ENCODE results near the gene DNAJC27. TPM values are rescaled to one million over a fixed set of nuclear protein-coding genes. Genes with fewer than 3 reads are reported as not detected.
A peak's percentile ranks its signal among the peaks of the same experiment; 100 is the strongest.

Gene DNAJC27
- total RNA-seq, 1 experiment from 2014 or later: 5.4 TPM

GRCh38 chr2:24971536-24972314 is at the start of gene DNAJC27 (continued):
- TF ChIP-seq ERG (CRISPR knock-in tag; IDR thresholded peaks at IDR 0.05) (no peak), STAT6 (CRISPR knock-in tag; conservative IDR thresholded peaks at IDR 0.05; ENCODE audit: low read depth) (no peak), GABPB1 (CRISPR knock-in tag; IDR thresholded peaks at IDR 0.05) (peak; percentile 80), ATF3 (CRISPR knock-in tag; conservative IDR thresholded peaks at IDR 0.05) (no peak), TEAD1 (CRISPR knock-in tag; IDR thresholded peaks at IDR 0.05) (0 out of 2 replicates have a peak, but pooled peaks have one; percentile 65), NFE2L1 (CRISPR knock-in tag; IDR thresholded peaks at IDR 0.05) (peak; percentile 70; the same call in 1 of the 2 replicates), MAX (CRISPR knock-in tag; IDR thresholded peaks at IDR 0.05) (peak; percentile 91)
- TF ChIP-seq, protein P1, sequence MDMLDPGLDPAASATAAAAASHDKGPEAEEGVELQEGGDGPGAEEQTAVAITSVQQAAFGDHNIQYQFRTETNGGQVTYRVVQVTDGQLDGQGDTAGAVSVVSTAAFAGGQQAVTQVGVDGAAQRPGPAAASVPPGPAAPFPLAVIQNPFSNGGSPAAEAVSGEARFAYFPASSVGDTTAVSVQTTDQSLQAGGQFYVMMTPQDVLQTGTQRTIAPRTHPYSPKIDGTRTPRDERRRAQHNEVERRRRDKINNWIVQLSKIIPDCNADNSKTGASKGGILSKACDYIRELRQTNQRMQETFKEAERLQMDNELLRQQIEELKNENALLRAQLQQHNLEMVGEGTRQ (CRISPR knock-in tag; IDR thresholded peaks at IDR 0.05): peak; percentile 44
- TF ChIP-seq, protein P2, sequence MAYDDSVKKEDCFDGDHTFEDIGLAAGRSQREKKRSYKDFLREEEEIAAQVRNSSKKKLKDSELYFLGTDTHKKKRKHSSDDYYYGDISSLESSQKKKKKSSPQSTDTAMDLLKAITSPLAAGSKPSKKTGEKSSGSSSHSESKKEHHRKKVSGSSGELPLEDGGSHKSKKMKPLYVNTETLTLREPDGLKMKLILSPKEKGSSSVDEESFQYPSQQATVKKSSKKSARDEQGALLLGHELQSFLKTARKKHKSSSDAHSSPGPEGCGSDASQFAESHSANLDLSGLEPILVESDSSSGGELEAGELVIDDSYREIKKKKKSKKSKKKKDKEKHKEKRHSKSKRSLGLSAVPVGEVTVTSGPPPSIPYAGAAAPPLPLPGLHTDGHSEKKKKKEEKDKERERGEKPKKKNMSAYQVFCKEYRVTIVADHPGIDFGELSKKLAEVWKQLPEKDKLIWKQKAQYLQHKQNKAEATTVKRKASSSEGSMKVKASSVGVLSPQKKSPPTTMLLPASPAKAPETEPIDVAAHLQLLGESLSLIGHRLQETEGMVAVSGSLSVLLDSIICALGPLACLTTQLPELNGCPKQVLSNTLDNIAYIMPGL (CRISPR knock-in tag; IDR thresholded peaks at IDR 0.05): peak; percentile 89; the same call in 1 of the 2 replicates

GRCh38 chr2:25018681-25019080 is 46.9 kb upstream of the DNAJC27 start:
- H3K36me3 Mint-ChIP-seq: no peaks in the 10 kb centered on the region
- ATAC-seq: no peak
- H3K4me1 Mint-ChIP-seq: peaks cover 7% of the 10 kb centered on the region
- ChIA-PET CTCF (no interaction called here), POLR2A (no interaction called here)
- H3K9me3 Mint-ChIP-seq: no peaks in the 10 kb centered on the region
- no peak overlapping the region for H3K27ac Mint-ChIP-seq
- DNase-seq (ENCODE audit: low spot score): no peak
- H3K4me3 Mint-ChIP-seq: no peak overlapping the region
- H3K27me3 Mint-ChIP-seq (ENCODE audit: low read depth): no peaks in the 10 kb centered on the region; the same call in 1 of the 2 replicates
- TF ChIP-seq, protein P3, sequence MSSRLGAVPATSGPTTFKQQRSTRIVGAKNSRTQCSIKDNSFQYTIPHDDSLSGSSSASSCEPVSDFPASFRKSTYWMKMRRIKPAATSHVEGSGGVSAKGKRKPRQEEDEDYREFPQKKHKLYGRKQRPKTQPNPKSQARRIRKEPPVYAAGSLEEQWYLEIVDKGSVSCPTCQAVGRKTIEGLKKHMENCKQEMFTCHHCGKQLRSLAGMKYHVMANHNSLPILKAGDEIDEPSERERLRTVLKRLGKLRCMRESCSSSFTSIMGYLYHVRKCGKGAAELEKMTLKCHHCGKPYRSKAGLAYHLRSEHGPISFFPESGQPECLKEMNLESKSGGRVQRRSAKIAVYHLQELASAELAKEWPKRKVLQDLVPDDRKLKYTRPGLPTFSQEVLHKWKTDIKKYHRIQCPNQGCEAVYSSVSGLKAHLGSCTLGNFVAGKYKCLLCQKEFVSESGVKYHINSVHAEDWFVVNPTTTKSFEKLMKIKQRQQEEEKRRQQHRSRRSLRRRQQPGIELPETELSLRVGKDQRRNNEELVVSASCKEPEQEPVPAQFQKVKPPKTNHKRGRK (CRISPR knock-in tag; IDR thresholded peaks at IDR 0.05; ENCODE audit: borderline replicate concordance): no peak
- no peak for TF ChIP-seq ZSCAN18 (CRISPR knock-in tag; IDR thresholded peaks at IDR 0.05)
- TF ChIP-seq, protein P4, sequence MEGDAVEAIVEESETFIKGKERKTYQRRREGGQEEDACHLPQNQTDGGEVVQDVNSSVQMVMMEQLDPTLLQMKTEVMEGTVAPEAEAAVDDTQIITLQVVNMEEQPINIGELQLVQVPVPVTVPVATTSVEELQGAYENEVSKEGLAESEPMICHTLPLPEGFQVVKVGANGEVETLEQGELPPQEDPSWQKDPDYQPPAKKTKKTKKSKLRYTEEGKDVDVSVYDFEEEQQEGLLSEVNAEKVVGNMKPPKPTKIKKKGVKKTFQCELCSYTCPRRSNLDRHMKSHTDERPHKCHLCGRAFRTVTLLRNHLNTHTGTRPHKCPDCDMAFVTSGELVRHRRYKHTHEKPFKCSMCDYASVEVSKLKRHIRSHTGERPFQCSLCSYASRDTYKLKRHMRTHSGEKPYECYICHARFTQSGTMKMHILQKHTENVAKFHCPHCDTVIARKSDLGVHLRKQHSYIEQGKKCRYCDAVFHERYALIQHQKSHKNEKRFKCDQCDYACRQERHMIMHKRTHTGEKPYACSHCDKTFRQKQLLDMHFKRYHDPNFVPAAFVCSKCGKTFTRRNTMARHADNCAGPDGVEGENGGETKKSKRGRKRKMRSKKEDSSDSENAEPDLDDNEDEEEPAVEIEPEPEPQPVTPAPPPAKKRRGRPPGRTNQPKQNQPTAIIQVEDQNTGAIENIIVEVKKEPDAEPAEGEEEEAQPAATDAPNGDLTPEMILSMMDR (IDR thresholded peaks at IDR 0.05): no peak
- TF ChIP-seq MLX (CRISPR knock-in tag; IDR thresholded peaks at IDR 0.05): no peak
- TF ChIP-seq, protein P5, sequence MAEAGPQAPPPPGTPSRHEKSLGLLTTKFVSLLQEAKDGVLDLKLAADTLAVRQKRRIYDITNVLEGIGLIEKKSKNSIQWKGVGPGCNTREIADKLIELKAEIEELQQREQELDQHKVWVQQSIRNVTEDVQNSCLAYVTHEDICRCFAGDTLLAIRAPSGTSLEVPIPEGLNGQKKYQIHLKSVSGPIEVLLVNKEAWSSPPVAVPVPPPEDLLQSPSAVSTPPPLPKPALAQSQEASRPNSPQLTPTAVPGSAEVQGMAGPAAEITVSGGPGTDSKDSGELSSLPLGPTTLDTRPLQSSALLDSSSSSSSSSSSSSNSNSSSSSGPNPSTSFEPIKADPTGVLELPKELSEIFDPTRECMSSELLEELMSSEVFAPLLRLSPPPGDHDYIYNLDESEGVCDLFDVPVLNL (CRISPR knock-in tag; IDR thresholded peaks at IDR 0.05; ENCODE audit: borderline replicate concordance, low read depth): no peak
- TF ChIP-seq IRF2 (CRISPR knock-in tag; IDR thresholded peaks at IDR 0.05; ENCODE audit: borderline replicate concordance, low read depth): no peak
- TF ChIP-seq, protein P6, sequence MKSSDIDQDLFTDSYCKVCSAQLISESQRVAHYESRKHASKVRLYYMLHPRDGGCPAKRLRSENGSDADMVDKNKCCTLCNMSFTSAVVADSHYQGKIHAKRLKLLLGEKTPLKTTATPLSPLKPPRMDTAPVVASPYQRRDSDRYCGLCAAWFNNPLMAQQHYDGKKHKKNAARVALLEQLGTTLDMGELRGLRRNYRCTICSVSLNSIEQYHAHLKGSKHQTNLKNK (CRISPR knock-in tag; IDR thresholded peaks at IDR 0.05): no peak
- no peak for TF ChIP-seq MXD4 (CRISPR knock-in tag; IDR thresholded peaks at IDR 0.05; ENCODE audit: borderline replicate concordance)
- no peak for TF ChIP-seq CDX4 (CRISPR knock-in tag; IDR thresholded peaks at IDR 0.05; ENCODE audit: borderline replicate concordance)

All from WTC11 (cell line).